Natural killer cell (primary cell): ENCODE data around the gene PPP1R2B. TPM values are rescaled to one million over a fixed set of nuclear protein-coding genes. Genes with fewer than 3 reads are reported as not detected.

Experiments used
- ATAC-seq, 3 donors: fragments of 150-1000 bp in 2 of 3; fragments of 200-7000 bp in 1 of 3; cut with Tn5 transposase; 1 replicate in 1 of 3; 2 replicates in 2 of 3; pipeline ENCODE4 v1.10.0; 2021; ENCODE audit warnings: mild to moderate bottlenecking in 2 of 3, moderate library complexity in 2 of 3
- DNase-seq, 2 donors: peaks; one replicate each; pipeline versions ENCODE4 v3.0.0 to v3.0.0-alpha.2; 2013 to 2021; ENCODE audit warnings: mixed read lengths in 1 of 2
- H3K27ac ChIP-seq: one replicate; pipeline ENCODE4 v1.5.1; 2013; ENCODE audit warnings: mild to moderate bottlenecking, low read length
- H3K27me3 ChIP-seq: one replicate; pipeline ENCODE4 v1.6.1; 2013; ENCODE audit warnings: low read length; ENCODE audit not compliant: control insufficient read depth, insufficient read depth
- H3K36me3 ChIP-seq: one replicate; pipeline ENCODE4 v1.6.1; 2013; ENCODE audit warnings: low read length; ENCODE audit not compliant: control insufficient read depth, insufficient read depth
- H3K4me1 ChIP-seq: one replicate; pipeline ENCODE4 v1.6.1; 2013; ENCODE audit warnings: low read length; ENCODE audit not compliant: control insufficient read depth, insufficient read depth
- H3K4me3 ChIP-seq: one replicate; pipeline ENCODE4 v1.5.1; 2013; ENCODE audit warnings: low read length
- H3K9me3 ChIP-seq: one replicate; pipeline ENCODE4 v1.6.1; 2013; ENCODE audit warnings: low read length; ENCODE audit not compliant: control insufficient read depth, insufficient read depth
- H3K27ac Mint-ChIP-seq, 2 donors: one replicate each; pipeline ENCODE4 v1.8.0; 2022; ENCODE audit warnings: mild to moderate bottlenecking in 2 of 2, mixed read lengths in 2 of 2, moderate library complexity in 1 of 2
- H3K27me3 Mint-ChIP-seq, 2 donors: one replicate each; pipeline ENCODE4 v1.8.0; 2022; ENCODE audit warnings: low read depth in 2 of 2, mixed read lengths in 2 of 2
- H3K36me3 Mint-ChIP-seq: one replicate; pipeline ENCODE4 v1.8.0; 2022; ENCODE audit warnings: mixed read lengths
- H3K4me1 Mint-ChIP-seq, 2 donors: one replicate each; pipeline ENCODE4 v1.8.0; 2022; ENCODE audit warnings: mixed read lengths in 2 of 2
- H3K4me3 Mint-ChIP-seq: one replicate; pipeline ENCODE4 v1.8.0; 2022; ENCODE audit warnings: mild to moderate bottlenecking, moderate library complexity, mixed read lengths
- H3K9me3 Mint-ChIP-seq, 2 donors: one replicate each; pipeline ENCODE4 v1.8.0; 2022; ENCODE audit warnings: mixed read lengths in 2 of 2
- CTCF ChIP-seq: fragments of 200-600 bp; IDR thresholded peaks from one replicate; pipeline ENCODE4 v1.8.0; 2022; ENCODE audit warnings: antibody characterized with exemption
- WGBS: methylation state at CpG from one replicate; pipeline ENCODE4 v1.1.7; 2013; ENCODE audit warnings: missing lambda C conversion rate; ENCODE audit not compliant: insufficient coverage; 5-methylcytosine and 5-hydroxymethylcytosine counted together
- intact Hi-C: fragments of 100-400 bp; cut with micrococcal nuclease; formaldehyde crosslinking; loops from one replicate; pipeline ENCODE4 v1.14.2; 2022
- total RNA-seq, 4 donors: library from RNA; stranded (reverse); fragments of 120-200 nt in 1 of 4; gene quantifications; one replicate each; pipeline versions ENCODE4 v1.2.3 to v1.2.4, GENCODE V29; 2013 to 2022

PPP1R2B gene
- total RNA-seq, 3 donors from 2014 or later (not counting 1 experiment from before 2014, with no cell fraction given), result 0.20 to 0.39 (median 0.26) TPM

GRCh38 chr5:156871212-156871611 is 21.1 kb downstream of the PPP1R2B start:
- no peak for ATAC-seq
- Mint-ChIP-seq H3K4me3 (no peak overlapping the region), H3K4me1 (peaks cover 14 to 17% of the 10 kb centered on the region in 2 donors), H3K27ac (no peak overlapping the region), H3K27me3 (no peaks in the 10 kb centered on the region), H3K36me3 (peaks cover 21% of the 10 kb centered on the region), H3K9me3 (peaks cover 4 to 8% of the 10 kb centered on the region in 2 donors)
- Histone ChIP-seq H3K4me3 (no peak overlapping the region), H3K9me3 (peaks cover 3% of the 10 kb centered on the region), H3K4me1 (no peaks in the 10 kb centered on the region), H3K27me3 (no peaks in the 10 kb centered on the region), H3K27ac (no peak overlapping the region), H3K36me3 (no peaks in the 10 kb centered on the region)
- DNase-seq, result no peak
- no peak for TF ChIP-seq CTCF
- intact Hi-C loops, result no loop called here
- 79% methylated on average over 1 of the region's 1 CpG for WGBS

- DNase-seq (no peak), ATAC-seq (no peak)
- TF ChIP-seq CTCF, result no peak
- H3K4me3 ChIP-seq, result no peak overlapping the region
- 91% methylated on average over 2 of the region's 3 CpGs for WGBS
- no peaks in the 10 kb centered on the region for H3K27me3 ChIP-seq
- Mint-ChIP-seq H3K4me1 (peaks cover 0 to 5% of the 10 kb centered on the region in 2 donors), H3K36me3 (no peaks in the 10 kb centered on the region), H3K27me3 (peaks cover 5 to 16% of the 10 kb centered on the region in 2 donors), H3K4me3 (no peak overlapping the region), H3K27ac (no peak overlapping the region), H3K9me3 (no peaks in the 10 kb centered on the region)
- no peaks in the 10 kb centered on the region for H3K9me3 ChIP-seq
- no peak overlapping the region for H3K27ac ChIP-seq
- H3K4me1 ChIP-seq, result no peaks in the 10 kb centered on the region
- H3K36me3 ChIP-seq, result no peaks in the 10 kb centered on the region
- intact Hi-C loops, result no loop called here
These were observed 29.7 kb downstream of the PPP1R2B start for GRCh38 chr5:156879665-156880285.

DNA sequence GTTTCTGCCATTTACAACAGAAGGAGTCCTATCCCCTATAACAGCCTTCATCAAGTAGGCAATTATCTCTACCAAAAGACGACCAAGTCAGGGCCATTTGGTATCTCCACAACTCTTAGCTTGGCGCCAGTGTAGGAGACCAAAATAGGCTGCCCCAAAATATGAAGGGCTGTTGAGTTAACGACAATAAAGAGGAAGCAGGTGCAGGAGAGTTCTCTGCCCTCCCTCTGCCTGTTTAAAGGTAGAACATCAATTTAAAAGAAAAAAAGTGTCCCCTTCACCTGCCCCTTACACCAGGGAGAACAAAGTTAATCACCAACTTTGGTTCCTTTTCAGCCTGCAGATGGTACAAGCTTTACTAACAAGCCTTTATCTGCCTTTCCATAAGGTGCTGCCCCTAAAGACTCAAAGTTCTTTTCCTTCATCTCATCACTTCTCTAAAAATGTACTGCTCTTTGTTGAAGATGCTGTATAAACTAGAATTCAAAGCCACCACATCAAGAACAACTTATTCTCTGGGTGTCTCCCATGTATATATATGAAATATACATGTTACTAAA is 33.3 kb downstream of the PPP1R2B start:
- H3K36me3 Mint-ChIP-seq, result no peaks in the 10 kb centered on the region

More for the DNA sequence above, 33.3 kb downstream of the PPP1R2B start:
- Mint-ChIP-seq H3K4me1 (peaks cover 0 to 5% of the 10 kb centered on the region in 2 donors), H3K4me3 (no peak overlapping the region), H3K27me3 (peaks cover 5 to 34% of the 10 kb centered on the region in 2 donors), H3K27ac (no peak overlapping the region), H3K9me3 (no peaks in the 10 kb centered on the region)
- no peak for TF ChIP-seq CTCF
- WGBS, result 36% methylated on average over 3 of the region's 3 CpGs
- H3K27me3 ChIP-seq, result no peaks in the 10 kb centered on the region
- ATAC-seq (no peak), DNase-seq (no peak)
- no peaks in the 10 kb centered on the region for H3K4me1 ChIP-seq
- H3K36me3 ChIP-seq, result no peaks in the 10 kb centered on the region
- H3K27ac ChIP-seq, result no peak overlapping the region
- intact Hi-C loops, result no loop called here
- no peaks in the 10 kb centered on the region for H3K9me3 ChIP-seq
- H3K4me3 ChIP-seq, result no peak overlapping the region
